ENCODE results near the gene RPL7L1.
"Not testable (repeated sequence)": the region's sequence is repeated elsewhere in the genome, so short reads cannot be mapped to it uniquely, and the experiment has no call there.

RPL7L1 gene

DNA sequence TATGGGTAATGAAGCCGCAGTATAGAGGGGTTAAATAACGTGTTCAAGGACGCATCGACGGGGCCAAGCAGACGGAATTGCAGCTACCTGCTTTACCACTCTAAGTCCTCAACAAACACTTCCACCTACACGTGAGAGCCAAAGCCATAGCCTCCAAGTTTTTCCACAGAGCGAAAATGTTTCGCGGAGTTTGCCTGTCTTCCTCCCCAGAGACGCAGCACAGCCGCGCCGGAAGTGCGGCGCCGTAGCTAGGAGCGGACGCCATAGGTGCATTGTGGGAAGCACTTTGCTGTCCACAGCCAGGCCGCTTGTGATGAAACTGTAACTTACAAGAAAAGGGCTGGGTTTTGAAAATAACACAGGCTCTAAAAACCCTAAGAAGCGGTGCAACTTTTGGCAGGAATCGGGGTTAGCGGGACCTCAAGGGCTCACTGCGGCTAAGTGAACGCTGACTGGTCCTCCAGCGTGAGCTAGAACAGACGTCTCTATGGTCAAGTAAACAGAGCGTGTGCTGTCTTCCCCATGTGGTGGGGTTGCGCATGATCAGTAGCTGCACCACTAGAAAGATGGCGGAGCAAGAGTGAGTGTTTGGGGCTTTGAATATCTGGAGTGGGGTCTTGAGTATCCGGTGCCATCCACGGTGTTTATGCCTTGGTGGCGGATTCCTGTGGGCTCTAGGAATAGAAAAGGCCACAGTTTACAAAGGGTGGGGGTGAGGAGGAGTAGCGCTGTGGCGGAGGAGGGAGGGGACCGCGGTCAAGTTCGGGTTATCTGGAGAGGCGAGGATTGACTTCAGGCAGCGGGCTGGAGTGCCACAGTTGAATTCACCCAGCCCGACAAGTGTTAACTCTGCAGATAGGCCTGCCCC is at the start of gene RPL7L1:
Gene RPL7L1 (plus strand): TSS at position 245 of the 868 bp plus-strand sequence. CDS start 295 bp downstream, at position 540.
- peak; percentile 90 for DNase-seq (ENCODE audit: low spot score)

DNA sequence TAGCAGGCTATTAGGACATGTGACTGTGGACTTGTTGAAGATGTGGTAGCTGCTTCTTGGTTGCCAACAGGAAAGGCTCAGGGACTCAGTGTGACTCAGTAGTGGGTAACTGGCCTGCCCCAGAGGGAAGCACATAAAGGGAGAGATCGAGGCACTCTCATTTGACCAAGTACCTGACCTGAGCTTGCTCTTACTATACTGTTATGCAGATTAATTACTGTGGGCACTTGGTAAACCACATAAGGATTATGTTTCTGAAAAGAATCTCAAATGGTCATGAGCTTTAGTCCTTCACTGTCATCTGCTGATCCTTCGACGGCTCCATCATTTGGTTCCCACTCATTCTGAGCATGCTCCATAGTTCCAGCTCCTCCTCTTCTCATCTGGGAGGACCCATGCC is 48.2 kb upstream of the RPL7L1 start:
- no peak for DNase-seq (ENCODE audit: low spot score)

DNA sequence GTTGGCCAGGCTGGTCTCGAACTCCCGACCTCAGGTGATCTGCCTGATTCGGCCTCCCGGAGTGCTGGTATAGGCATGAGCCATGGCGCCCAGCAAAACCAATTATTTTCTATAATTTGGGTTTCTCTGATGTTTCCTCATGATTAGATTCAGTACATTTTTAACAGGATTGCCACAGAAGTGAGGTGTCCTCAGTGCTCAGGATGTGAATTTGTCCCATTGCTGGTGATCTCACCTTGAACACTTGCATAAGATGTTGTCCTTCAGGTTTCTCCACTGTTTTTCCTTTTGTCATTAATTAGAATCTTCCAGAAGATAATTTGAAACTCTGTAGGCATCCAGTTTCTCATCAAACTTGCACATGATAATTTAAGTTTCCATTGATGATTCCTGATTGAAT is 45.4 kb upstream of the RPL7L1 start:
- no peak for DNase-seq (ENCODE audit: low spot score)

DNA sequence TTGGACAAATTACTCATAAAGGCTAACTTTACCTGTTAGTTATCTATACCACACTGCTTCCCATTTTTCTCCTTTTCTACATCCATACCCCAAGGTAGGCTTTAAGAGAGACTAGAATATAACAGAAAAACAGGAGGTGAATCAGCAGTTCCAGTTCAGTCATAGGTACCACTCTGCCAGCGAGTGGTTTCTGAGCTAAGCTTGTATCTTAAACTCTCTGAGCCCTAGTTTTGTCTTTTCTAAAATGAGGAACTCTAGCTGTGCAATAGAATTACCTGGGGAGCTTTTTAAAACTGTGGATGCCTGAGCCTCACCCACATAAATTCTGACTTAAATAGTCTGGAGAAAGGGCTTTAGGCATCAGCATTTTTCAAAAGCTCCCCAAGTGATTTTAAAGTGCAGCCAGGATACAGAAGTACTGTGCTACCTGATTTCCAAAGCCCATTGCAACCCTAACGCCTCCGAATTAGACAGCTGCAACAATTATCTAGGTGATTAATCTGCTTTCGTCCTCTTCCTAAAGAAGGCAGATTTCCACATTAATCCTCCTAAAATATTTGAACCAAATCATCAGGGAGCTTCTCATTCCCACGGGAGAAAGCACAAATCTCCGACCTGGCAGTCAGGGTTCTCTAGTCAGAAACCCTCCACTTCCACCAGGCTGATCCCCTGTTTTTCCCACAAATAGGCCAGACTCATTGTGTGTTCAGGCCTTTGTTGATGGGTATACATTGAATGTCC is 37.4 kb upstream of the RPL7L1 start:
- no peak for DNase-seq (ENCODE audit: low spot score)

DNA sequence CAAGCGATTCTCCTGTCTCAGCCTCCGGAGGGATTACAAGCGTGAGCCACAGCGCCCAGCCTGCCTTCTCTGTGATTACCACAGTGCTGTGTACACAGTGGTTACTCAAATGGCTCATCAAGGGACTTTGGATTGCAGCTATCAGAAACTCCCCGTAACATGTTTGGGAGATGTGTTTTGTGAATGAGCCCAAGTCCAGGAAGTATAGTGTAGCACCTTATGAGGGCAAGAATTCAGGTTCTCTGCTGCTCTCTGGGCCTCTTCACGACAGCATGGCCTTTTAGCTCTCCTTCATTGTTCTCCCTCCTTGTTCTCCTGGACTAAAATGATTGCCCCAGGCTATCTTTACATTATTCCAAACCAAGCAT is 34.1 kb upstream of the RPL7L1 start:
- no peak for DNase-seq (ENCODE audit: low spot score)

DNA sequence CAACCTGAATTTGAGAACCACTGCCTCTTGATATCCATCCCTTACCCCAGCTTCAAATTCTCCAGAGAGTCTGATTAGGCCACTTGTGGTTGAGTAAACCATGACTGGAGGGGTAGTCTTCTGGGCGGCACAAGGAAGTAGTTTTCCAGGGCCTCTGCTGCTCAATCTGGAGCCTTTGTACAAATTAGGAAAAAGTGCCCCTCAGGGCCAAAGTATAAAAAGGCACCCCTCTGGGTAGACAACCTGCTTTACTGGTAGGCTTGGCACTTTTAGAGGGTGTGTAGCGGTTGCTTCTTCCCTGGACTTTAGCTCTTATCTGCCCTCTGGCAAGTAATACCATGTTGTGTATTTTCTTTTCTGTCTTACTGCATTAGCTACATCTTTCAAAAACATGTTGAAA is 32.9 kb upstream of the RPL7L1 start:
- no peak for DNase-seq (ENCODE audit: low spot score)

DNA sequence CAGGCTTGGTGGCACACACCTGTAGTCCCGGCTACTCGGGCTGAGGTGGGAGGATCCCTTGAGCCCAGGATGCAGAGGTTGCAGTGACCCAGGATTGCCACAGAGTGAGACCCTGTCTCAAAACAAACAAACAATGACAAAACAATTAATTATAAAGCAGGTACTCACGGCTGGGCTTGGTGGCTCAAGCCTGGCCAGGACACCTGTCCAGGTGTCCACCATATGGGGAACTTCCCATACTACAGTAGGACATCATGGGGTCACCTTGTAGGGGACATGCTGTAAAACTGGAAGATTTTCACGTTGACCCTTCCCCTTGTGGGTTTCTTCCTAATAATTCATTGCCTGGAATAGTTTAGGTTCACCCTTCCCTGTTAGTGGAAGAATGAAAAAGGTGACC is 30.7 kb upstream of the RPL7L1 start:
- DNase-seq (ENCODE audit: low spot score), result no peak

DNA sequence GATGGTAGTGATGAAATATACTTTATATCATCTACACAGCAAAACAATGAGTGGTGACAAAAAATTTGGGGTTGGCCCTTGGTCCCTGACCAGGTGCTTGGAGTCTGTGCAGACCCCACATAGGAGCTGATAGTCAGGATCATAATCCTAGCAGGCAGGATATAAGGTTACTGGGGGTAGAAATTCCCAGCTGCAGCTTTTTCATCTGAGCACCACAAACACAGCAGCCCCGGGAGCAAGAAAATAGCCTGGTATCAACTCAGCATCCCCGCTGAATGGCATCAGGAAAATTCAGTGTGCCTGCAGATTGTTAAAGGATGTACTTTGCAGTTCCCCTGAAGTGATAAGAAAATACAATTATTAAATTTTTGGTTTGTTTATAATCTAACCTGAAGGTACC is 27.8 kb upstream of the RPL7L1 start:
- no peak for DNase-seq (ENCODE audit: low spot score)

DNA sequence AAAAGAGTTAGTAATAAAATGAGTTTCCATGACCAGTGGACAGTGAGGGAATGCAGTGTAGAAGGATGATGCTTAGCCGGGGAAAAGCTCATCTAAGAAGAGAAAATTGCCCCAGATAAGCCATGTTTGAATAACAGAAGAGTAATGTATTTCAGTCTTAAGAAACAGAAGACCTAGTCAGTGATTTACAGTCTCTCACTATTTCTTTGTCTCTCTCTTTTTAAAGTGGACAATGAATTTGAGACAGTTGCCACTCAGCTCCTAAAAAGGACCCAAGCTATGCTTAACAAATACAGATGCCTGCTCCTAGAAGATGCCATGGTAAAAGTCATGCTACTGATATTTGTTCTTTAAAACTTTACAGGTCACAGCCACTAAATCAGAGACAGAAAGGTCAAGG is 19.4 kb upstream of the RPL7L1 start:
- no peak for DNase-seq (ENCODE audit: low spot score)

DNA sequence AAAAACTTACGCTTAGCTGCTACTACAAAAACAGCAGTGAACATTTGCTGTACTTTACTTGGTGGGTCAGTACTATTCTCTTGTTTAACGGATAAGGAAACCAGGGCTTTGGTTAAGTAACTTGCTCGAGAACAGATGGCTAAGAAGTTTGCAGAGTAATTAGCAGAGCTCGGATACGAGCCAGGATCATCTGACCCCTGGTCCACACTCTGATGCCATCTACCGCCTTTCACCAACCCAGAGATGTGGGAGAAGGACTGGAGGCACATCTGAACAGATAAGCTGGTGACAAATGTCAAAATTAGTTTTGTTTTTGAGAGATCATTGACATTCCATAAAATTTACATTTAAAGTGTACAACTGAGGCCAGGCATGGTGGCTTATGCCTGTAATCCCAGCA is 18.9 kb upstream of the RPL7L1 start:
- DNase-seq (ENCODE audit: low spot score), result no peak

DNA sequence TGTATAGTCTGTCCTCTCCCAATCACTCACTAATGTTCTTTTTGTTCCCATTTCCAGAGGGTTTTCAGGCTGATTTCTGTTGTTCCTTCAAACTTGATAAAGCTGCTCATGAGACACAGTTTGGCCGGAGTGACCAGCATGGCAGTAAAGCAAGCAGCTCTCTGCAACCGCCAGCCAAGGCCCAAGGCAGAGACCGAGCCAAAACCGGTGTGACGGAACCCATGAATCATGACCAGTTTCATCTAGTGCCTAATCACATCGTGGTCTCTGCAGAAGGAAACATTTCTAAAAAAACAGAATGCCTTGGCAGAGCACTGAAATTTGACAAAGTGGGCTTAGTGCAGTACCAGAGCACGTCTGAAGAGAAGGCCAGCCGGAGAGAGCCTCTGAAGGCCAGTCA is 14.8 kb upstream of the RPL7L1 start:
- no peak for DNase-seq (ENCODE audit: low spot score)

DNA sequence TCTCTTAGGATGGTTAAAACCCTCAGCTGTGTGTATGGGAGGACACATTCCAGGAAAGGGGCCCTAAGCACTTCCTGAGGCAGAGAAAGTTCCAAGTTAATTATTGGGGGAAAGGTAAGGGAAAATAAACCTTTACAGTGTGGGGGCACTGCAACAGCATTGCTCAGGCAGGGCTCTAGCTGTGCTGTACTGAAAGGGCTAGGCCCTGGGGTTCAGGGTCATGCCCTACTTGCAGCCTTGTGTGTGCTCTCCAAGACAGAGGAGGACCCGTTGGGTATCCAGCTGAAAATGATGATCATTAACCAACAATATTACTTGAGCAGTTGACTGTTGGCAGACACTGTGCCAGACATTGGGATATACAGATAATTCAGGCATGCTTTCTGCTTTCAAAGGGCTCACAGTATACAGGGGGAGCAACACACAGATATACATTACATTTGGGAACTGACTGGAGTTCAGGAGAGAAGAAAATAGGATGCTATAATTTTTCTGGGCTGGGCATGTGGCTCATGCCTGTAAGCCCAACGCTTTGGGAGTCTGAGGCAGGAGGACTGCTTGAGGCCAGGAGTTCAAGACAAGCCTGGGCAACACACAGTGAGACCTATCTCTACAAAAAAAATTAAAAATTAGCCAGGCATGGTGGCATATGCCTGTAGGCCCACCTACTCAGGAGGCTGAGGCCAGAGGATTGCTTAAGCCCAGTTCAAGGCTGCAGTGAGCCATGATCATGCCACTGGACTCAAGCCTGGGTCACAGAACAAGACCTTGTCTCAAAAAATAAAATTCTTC is 9.1 kb upstream of the RPL7L1 start:
- DNase-seq (ENCODE audit: low spot score), result no peak

DNA sequence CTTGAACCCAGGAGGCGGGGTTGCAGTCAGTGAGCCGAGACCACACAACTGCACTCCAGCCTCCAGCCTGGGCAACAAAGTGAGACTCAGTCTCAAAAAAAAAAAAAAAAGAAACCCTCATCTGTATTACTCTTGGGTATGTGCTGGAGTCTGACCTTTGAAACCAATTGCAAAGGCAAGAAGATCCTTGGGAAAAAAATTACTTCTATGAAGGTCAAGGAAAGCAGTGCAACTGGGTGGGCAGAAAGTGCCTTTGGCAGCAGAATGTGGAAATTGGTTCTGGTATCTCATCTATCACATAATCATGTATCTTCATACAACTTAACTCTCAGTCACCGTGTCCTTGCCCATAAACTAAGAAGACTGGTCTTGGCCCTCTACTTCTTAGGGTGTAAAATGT is 7.7 kb upstream of the RPL7L1 start:
- DNase-seq (ENCODE audit: low spot score), result no peak

DNA sequence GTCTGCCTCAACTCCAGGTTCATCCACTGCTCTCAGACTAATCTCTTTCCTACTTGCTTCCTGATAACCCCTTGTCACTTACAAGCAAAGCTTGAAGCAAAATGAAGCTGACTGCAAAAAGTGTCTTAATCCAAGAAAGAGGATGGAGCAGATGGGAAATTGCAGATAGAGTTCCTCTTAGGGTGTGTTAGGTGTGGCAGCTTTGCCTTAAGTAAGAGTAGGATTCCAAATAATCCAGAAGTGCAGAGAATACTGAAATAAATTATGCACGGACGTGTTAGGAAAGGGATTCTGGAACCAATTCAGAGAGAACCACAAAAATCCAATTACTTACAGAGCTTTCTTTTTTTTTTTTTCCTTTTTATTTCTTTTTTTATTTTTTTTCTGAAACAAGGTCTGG is 6.1 kb upstream of the RPL7L1 start:
- DNase-seq (ENCODE audit: low spot score), result no peak

DNA sequence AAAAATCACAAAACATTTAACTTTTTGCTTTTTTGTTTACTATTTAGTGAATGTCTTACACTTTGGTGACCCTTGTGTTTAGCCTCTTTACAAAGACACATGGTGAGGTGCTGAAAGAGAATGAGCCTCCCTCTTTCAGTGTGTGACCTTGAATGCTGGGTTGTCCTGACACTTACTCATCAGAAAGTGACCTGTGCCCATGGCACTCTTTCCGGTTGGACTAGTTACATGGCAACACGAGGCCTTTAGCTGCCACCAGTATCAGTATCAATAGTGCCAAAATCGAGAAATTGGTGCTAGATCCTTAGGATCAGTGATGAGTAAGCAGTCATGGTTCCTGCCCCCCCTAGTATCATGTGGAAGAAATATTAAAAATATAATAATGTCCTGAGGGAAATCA is 1.7 kb upstream of the RPL7L1 start:
- no peak for DNase-seq (ENCODE audit: low spot score)

DNA sequence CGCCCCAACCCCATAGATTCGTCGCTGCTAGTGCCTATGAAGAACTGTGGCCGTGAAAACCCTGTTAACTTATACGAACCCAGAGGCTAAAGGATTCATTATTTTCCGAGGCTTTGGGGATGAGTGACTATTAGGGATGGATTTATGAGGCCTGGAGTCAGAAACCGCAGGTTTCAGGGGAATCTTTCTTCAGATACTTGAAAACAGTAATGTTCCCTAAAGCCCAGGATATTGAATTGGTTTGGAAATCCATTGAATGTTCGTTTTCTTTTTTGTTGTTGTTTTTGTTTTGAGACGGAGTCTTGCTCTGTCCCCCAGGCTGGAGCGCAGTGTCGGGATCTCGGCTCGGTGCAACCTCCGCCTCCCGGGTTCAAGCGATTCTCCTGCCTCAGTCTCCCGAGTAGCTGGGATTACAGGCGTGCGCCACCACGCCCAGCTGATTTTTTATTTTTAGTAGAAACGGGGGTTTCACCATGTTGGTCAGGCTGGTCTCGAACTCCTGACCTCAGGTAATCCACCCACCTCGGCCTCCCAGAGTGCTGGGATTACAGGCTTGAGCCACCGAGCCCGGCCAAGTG is 913 bp downstream of the RPL7L1 start:
- not testable (repeated sequence) for DNase-seq (ENCODE audit: low spot score)

DNA sequence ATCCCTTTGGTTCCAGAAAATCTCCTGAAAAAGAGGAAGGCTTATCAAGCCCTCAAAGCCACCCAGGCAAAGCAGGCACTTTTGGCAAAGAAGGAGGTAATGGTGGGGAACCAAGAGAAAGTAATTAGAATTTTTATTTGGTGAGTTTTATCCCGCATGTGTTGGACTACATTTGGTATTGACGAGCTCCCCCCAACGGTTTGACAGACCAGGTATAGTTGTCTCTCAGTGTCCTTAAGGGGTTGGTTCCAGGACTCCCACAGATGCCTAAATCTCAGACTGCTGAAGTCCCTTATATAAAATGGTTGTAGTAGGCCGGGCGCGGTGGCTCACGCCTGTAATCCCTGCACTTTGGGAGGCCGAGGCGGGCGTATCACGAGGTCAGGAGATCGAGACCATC is 1.5 kb downstream of the RPL7L1 start:
- not testable (repeated sequence) for DNase-seq (ENCODE audit: low spot score)

DNA sequence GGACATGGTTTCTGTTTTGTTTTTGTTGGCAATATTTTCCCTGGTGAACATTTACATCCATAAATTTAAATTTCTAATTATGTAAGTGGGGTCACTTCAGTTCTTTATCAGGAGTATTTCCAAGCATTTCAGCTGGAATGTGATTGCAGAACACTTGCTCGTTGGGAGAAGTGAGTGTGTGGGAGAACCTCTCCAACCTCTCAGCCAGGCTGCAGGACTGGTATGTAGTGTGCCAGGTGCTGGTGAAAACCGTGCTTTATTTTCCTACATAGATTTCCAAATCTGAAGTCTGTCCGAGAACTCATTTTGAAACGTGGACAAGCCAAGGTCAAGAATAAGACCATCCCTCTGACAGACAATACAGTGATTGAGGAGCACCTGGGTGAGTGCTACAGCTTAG is 6.3 kb downstream of the RPL7L1 start:
- DNase-seq (ENCODE audit: low spot score), result no peak

DNA sequence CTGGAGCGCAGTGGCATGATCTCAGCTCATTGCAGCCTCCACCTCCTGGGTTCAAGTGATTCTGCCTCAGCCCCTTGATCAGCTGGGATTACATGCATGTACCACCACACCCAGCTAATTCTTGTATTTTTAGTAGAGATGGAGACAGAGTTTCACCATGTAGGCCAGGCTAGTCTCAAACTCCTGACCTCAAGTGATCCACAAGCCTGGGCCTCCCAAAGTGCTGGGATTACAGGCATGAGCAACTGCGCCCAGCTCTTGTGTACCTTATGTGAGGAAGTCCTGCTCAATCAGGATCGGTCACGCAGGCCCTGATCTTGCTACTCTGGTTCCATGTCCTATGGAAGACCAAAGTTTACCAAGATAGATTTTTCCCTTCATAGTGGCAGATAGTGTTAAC is 8.8 kb downstream of the RPL7L1 start:
- not testable (repeated sequence) for DNase-seq (ENCODE audit: low spot score)

DNA sequence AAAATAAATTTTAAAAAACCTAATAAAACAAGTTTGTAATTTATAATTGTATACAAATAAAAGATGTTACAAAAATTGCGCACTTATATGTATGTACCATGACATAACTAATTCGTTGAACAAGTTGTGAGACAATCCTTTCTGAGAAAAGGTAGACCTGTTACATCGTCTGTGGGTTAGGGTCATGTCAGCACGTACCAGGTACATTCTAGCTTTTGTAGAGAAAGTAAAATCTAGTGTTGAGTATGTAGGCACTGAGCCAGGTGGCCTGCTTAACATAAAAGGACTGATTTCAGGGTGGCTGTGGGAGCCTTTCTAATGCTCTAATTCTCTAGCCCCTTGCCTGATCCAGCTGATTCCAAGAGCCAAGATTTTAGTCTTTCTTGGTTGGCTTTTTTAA is 10.4 kb downstream of the RPL7L1 start:
- DNase-seq (ENCODE audit: low spot score), result no peak

DNA sequence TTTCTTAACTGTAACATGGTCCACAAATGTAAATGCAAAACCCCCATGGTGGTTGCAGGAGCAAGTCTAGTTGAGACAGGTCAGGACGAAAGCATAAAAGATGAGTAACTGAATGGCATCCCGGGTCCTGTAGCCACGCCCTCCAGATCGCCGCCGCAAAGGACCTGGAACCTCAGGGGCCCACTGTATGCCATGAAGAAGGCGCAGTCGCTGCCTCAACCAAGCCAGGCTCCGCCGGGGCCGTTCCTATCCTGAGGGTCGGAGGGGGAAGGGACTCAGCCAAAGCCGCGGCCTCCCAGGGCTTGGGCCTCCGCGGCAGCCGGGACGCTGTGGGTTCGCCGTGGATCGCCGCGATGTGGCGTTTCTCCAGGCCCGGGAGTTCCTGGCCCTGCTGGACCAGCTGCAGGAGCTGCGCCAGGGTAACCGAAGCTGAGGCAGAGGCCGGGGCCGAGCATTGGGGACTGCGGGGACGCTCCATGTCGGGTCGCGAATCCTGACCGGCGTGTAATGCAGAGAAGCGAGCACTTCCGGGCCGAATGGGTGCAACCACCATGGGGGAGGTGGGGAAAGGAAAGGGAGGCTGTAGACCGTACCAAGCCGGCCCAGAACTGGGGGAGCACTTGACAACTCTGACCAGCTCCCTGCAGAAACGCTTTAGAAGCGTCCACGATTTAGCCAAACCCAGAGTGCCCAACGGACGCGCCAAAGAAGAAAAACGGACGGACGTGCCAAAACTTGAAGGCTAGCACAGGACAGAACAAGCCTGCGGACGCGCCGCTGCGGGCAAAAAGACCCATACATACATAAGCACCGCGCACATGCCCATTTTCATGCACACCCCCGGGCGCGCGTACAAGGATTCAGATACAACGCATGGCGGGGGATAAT is 11.1 kb downstream of the RPL7L1 start:
- DNase-seq (ENCODE audit: low spot score), result peak; percentile 95

Measured in activated CD4-positive, alpha-beta T cell treated with anti-CD3 and anti-CD28 coated beads, Interleukin-2, Interleukin-4, amounts not matched to agents 100 ng/mL and 50 ng/mL, durations not matched to agents 16 hours and 8 hours (primary cell).